HG03565 (cell line): ENCODE data around the gene COL20A1.

Experiments
- ATAC-seq: cut with Tn5 transposase; IDR thresholded peaks from one replicate; pipeline ENCODE4 v1.9.1; 2021; ENCODE audit warnings: mild to moderate bottlenecking, moderate library complexity; ENCODE audit not compliant: unreplicated experiment

Gene COL20A1

DNA sequence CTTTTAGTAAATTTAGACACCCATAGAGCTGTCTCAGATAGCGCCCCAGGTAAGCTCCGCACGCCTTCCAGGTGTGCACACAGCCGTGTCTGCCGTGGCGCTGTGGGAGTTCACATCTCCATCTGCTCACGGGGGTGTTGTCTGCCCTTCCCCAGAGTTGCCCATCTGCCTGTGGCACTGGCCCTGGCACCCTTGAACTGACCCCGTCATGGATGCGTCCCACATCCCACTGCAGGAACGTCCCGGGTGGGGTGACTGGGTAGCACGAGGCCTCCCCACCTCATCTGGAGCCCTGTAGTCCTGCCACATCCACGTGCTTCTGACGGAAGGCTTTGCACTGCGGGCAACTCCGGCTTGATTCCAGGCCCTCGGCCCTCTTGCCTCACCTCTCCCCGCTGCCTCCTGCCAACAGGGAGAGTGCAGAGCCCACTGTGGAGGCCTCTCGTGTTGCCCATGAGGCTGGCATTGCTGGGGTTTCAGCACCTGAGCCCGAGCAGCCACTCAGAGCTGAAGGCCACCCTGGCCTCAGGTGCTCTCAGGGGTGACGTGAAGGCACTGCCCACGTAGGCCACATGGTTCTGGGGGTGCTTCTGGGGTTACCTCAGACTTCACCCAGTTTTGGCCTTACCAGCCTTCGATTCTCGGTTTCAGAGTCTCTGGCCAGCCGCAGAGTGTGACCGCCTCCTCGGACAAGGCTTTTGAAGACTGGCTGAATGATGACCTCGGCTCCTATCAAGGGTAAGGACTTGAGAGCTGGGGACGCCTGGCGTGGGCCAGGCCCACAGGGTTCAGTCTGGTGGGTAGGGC, 15.3 kb upstream of the COL20A1 start:
- no peak for ATAC-seq

DNA sequence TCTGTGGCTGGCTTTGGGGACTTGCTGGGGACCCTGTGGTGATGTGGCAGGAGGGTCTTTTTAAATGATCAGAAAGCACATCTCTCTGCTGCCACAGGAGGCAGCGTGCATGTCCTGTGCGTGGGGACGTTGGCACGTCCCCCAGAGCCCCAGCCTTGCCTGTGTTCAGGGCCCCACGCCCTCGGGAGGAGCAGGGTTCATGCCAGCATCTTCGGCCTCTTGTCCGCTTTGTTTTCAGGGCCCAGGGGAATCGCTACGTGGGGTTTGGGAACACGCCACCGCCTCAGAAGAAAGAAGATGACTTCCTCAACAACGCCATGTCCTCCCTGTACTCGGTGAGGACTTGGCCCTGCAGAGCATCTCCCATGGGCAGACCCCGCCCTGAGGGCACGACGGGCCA, 14.3 kb upstream of the COL20A1 start:
- ATAC-seq = no peak

GRCh38 chr20:63279931-63280330, 13.1 kb upstream of the COL20A1 start:
- no peak for ATAC-seq

DNA sequence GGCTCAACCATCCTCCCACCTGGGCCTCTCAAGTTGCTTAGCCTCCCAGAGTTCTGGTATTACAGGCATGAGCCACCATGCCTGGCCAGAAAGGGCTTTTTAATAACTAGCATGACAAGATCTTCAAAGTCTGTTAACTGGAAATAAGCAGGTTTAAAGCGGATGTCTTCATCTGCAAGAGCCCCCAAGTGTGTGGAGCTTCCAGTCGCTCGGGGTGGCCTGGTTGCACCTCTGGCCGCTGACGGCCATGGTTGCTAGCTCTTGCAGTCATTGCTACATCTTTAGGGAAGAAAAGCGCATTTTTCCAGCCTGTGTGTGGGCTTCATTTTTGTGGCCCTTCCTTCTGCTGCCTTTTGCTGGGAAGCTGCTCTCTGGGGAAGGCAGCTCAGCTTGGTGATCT, 12.6 kb upstream of the COL20A1 start:
- ATAC-seq = no peak

DNA sequence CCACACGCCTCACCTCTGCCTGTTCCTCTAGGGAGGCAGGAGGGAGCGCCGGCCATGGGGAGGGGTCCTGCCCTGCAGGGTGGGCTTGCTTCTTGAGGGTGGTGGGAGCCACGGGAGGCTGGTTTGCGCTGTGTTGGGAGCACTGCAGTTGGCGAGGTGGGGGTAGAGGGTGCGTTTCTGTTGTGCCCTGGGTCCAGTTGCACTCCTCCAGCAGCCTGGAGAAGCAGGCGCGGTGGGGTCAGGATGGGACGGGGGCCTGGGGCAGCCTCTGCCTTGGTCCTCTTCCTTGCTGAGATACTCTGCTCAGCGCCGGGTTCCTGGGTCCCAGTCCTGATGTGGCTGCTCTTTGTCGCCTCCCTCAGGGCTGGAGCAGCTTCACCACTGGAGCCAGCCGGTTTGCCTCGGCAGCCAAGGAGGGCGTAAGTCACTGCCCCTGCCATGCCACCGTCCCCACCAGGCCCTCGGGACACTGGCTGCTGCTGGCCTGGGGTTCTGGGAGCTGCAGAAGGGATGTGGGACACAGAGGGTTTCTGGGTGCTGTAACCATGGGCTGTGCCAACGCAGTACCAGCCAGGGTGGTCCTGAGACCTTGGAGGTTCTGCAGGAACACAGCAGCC, 11.9 kb upstream of the COL20A1 start:
- ATAC-seq = no peak

DNA sequence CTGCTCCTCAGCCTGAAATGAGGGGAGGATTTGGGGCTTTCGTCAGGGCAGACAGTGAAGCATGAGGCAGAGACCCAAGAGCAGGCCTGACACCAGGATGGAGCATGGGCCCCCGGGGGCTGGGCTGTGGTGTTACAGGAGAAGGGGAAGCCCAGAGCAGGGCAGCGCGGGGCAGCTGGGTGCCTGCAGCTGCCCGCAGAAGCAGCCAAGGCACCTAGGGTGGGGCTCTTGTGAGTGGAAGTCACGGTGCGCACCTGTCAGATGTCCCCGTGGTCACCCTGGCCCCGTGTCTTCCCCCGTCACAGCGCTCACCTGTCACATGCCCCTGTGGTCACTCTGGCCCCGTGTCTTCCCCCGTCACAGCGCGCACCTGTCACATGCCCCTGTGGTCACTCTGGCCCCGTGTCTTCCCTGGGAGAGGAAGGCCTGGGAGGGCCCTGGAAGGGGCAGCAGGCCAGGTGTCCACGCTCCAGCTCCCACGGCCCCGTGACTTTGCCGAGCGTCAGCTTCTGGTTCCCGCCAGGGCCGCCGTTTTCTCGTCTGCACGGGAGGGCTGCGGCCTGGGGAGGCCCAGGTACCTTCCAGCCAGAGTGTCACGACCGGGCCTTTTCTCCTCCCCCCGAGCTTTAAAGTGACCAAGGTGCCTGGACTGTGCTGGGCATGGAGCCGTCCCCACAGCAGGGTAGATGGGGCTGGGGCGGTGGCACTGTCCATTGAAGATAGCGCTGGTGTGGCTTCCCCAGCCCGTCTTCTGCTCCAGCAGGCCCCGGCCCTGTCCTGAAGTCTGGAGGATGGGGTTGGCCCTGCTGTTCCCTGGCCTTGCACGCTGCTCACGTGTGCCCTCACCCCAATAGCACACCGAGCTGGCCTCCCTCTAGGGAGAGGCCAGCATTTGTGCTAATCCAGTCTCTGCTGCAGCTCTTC, 11.0 kb upstream of the COL20A1 start:
- no peak for ATAC-seq

- no peak for ATAC-seq
Observed at GRCh38 chr20:63282946-63283345, 10.0 kb upstream of the COL20A1 start.

GRCh38 chr20:63283397-63284082, 9.4 kb upstream of the COL20A1 start:
- no peak for ATAC-seq

GRCh38 chr20:63284083-63284440, 8.9 kb upstream of the COL20A1 start:
- ATAC-seq = no peak

DNA sequence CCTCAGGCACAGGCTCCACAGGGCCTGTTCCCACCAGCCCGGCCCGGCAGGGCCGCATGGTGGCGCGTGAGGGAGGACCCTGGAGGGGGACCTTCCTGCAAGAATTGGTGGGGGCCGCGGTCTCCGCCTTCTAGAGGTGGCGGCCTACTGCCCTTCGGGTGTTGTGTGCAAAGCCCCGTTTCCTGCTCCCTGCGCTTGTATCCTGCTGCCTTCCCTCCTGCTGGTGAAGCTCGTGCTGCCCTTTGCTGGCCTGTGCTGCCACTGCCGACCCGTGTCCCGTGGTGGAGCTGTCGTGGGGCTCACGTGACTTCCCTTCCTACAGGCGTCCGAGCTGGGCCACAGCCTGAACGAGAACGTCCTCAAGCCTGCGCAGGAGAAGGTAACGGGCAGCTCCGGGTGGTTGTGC, 8.4 kb upstream of the COL20A1 start:
- no peak for ATAC-seq

DNA sequence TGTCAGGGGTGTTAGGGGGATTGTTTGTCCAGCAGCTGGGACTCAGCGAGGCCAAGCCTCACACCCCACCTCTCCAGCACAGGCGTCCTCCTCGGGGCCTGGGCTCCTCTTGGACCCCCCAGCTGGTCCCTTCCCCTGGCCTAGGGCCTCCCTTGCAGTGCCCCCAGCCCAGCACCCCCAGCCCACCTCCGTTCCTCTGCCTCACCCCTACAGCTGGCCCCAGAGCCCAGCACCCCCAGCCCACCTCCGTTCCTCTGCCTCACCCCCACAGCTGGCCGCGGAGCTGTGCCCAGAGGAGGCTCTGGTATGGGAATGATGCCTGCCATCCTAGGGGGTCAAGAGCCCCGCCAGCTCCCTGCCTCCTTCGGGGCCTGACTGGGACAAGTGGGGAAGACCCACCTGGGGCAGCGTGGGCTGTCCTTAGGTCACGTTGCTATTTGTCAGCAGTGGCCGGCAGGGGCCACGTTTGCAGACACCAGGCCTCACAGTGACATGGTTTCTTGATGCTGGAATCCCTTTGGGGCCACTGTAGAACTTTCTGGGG, 7.9 kb upstream of the COL20A1 start:
- ATAC-seq = no peak

GRCh38 chr20:63285636-63286615, 7.1 kb upstream of the COL20A1 start:
- no peak for ATAC-seq

- ATAC-seq = no peak
Observed at GRCh38 chr20:63286781-63287696, 5.9 kb upstream of the COL20A1 start.

DNA sequence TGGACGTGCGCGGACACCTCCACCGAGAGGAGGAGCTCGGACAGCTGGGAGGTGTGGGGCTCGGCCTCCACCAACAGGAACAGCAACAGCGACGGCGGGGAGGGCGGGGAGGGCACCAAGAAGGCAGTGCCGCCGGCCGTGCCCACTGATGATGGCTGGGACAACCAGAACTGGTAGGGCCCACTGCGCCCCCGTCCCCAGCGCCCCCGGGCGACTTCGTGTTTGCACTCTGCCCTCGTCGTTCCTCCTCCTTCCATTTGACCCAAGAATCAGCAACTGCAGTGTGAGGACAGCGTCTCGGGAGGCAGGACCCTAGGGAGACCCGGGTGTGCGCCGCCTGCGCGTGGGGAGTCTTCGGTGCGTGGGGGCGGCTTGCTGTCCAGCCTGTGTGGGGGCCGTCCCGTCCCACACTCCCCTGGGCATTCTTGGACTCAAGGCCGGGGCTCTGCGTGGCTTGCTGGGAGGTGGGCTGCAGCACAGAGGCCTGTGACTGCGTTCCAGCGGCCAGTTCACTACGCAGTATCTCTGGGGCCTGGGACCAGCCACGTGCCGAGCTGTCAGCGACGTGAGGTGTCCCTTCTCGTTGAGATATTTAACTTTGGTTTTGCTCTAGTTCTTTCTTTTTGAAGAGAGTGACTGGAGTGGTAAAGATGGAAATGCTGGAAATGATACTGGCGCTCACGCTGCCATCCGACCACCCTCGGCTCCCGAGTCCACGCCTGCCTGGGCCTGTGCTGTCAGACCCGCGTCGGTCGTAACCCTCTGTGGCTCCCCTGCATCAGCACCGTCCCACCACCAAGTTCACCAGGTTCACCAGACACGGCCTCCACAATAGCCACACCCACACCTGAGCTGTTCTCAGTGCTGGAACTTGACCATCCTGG, 5.0 kb upstream of the COL20A1 start:
- ATAC-seq = no peak

- ATAC-seq = no peak
Observed at GRCh38 chr20:63288581-63289251, 4.3 kb upstream of the COL20A1 start.

DNA sequence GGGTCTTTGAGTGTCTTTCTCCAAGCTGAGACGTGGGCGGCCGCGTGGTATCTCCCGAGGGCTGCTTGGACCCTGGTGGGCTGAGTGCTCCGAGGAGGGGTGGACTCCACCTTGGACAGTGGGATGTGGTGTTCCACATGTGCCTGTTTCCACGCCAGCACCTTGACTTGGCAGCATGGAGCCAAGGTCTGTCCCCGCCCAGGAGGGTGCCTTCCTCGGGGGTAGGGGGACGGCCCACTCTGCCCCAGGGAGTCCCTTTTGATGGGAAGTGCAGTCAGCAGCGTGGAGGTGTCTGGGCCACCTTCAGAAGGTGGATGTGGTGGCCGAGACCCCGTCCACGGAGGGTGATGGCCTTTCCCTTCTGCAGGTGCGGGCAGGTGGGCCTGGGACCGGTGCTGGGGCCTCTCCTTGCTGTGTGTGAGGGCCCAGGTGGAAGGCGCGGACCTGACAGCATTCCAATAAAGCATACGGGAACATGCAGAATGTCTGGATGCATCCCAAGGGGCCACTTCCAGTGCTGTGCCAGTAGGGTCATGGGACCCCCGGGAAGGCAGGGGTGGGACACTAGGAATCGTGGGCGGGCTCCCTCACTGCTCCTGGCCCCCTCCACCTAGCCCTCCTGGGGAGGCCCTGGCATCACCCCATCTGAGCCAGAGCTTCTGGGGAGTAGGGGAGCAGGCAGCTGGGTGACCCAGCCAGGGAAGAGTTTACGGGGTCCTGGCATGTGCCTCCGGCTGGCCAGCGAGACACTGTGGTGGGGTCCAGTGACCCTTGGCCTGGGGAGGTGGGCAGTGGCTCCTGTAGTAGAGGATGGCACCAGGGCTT, 3.5 kb upstream of the COL20A1 start:
- ATAC-seq = no peak
